ENCODE data around the gene STXBP4.

DNA sequence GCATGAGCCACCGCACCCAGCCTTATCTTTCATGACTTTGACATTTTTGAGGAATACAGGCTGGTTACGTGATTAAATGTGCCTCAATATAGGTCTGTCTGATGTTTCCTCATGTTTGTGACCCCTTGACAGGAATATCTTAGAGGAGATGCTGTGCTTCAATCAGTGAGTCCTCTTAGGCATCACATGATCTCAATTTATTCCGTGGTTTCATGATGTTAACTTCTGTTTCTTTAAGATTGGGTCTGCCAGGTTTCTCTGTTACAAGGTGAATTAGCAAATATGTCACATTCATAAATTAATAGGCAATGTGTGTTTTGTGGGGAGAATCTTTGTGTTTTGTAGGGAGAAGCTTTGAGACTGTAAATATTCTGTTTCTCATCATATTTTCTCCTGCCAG lies 3.3 kb downstream of the STXBP4 start:
- TF ChIP-seq, protein P1, sequence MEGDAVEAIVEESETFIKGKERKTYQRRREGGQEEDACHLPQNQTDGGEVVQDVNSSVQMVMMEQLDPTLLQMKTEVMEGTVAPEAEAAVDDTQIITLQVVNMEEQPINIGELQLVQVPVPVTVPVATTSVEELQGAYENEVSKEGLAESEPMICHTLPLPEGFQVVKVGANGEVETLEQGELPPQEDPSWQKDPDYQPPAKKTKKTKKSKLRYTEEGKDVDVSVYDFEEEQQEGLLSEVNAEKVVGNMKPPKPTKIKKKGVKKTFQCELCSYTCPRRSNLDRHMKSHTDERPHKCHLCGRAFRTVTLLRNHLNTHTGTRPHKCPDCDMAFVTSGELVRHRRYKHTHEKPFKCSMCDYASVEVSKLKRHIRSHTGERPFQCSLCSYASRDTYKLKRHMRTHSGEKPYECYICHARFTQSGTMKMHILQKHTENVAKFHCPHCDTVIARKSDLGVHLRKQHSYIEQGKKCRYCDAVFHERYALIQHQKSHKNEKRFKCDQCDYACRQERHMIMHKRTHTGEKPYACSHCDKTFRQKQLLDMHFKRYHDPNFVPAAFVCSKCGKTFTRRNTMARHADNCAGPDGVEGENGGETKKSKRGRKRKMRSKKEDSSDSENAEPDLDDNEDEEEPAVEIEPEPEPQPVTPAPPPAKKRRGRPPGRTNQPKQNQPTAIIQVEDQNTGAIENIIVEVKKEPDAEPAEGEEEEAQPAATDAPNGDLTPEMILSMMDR (IDR thresholded peaks at IDR 0.05; ENCODE audit: insufficient read depth, low read depth, low read length): no peak
- TF ChIP-seq EZH2 (IDR thresholded peaks at IDR 0.05; ENCODE audit: insufficient read depth, low read length): no peak
